ENCODE measurements around the gene KTN1. TPM values are rescaled to one million over a fixed set of nuclear protein-coding genes. Genes with fewer than 3 reads are reported as not detected.

The KTN1 gene
- total and polyA plus RNA-seq, 12 donors = 161 to 293 (median 247) TPM

DNA sequence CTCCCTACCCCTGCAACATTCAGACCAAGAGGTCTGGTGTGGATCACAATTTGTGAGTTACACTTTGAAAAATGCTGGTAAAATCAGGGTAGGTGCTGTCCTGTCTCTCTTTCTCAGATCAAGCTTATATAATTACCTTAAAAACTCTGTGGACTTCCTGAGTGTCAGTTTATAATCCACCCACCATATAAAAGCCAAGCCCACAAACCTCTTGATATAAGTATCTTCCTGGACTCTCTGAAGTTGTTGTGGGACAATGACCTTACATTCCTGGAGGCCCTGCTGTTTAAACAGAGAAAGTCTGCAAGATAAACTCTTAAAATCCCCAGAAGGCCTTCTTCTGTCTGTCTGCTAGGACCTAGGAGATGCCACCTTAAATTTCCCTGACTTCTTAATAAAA is 11.4 kb upstream of the KTN1 start:
- Histone ChIP-seq H3K36me3 (no peaks in the 10 kb centered on the region), H3K27me3 (no peaks in the 10 kb centered on the region), H3K4me3 (no peak overlapping the region), H3K4me1 (peaks cover 0 to 20% (median 0%) of the 10 kb centered on the region in 9 donors), H3K9me3 (no peaks in the 10 kb centered on the region), H3K27ac (no peak overlapping the region)
- intact Hi-C loops (cut with DNase I) = no loop called here
- DNase-seq (no peak), ATAC-seq (no peak)
- TF ChIP-seq, protein P1, sequence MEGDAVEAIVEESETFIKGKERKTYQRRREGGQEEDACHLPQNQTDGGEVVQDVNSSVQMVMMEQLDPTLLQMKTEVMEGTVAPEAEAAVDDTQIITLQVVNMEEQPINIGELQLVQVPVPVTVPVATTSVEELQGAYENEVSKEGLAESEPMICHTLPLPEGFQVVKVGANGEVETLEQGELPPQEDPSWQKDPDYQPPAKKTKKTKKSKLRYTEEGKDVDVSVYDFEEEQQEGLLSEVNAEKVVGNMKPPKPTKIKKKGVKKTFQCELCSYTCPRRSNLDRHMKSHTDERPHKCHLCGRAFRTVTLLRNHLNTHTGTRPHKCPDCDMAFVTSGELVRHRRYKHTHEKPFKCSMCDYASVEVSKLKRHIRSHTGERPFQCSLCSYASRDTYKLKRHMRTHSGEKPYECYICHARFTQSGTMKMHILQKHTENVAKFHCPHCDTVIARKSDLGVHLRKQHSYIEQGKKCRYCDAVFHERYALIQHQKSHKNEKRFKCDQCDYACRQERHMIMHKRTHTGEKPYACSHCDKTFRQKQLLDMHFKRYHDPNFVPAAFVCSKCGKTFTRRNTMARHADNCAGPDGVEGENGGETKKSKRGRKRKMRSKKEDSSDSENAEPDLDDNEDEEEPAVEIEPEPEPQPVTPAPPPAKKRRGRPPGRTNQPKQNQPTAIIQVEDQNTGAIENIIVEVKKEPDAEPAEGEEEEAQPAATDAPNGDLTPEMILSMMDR (IDR thresholded peaks at IDR 0.05) = no peak

DNA sequence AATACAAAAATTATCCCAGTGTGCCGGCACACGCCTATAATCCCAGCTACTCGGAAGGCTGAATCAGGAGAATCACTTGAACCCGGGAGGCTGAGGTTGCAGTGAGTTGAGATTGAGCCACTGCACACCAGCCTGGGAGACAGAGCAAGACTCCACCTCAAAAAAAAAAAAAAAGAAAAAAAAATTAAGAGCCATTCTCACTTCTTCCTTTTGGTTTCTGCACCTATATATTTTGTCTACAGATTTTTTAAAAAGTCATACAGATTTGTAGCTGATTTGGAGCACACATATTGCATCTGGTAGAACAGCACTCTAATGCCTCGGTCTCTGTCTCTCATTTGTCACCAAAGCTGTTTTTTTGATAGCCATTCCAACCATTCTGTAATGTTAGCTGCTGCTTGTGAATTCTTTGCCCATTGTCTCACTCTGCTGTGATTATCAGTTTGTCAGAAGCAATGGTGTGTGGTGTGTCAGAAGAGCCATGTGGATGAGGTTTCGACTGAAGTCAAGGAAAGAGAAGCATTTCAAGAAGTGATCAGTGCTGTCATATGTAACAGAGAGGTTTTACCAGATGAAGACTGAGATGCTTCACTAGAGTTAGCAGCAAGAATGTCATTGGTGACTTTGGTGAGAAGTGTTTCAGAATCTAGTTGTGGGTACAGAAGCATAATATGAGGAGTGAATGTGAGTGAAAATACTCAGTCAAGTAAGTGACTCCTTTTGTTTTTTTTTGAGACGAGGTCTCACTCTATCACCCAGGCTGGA is 8.7 kb upstream of the KTN1 start:
- WGBS, 2 donors = 83 to 89% methylated on average over 7 of the region's 7 CpGs
- H3K27me3 ChIP-seq = no peaks in the 10 kb centered on the region
- no peaks in the 10 kb centered on the region for H3K9me3 ChIP-seq
- H3K27ac ChIP-seq = no peak overlapping the region
- H3K4me1 ChIP-seq = peaks cover 0 to 20% (median 0%) of the 10 kb centered on the region in 9 donors
- TF ChIP-seq, protein P1 (IDR thresholded peaks at IDR 0.05) = no peak
- ATAC-seq (no peak), DNase-seq (no peak)
- no peaks in the 10 kb centered on the region for H3K36me3 ChIP-seq
- no peak overlapping the region for H3K4me3 ChIP-seq
- intact Hi-C loops (cut with DNase I) = loop anchor here in 5 of 10 donors (10.0 kb wide), 3 partner anchors 93 to 127 kb away; partner anchors contain the start of gene TBPL2 (in 2 of the 5)

DNA sequence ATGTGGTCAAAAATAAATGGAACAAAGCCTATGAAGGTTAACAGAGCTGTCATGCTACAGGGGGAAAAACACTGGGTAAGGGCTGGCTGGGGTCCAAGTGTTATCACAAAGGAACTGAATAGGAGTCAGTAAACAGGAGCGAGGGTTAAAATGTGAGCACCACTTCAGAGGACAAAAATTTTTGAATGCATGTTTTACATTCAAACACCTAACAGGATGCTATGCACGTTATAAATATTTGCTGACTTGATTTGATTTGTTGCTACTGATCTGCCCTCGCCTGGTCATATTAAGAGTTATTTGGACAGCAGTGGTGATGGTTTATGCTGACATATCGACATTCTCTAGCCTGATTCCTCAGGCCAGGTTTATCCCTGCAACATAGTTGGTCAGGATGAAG is 7.4 kb upstream of the KTN1 start:
- Histone ChIP-seq H3K9me3 (no peaks in the 10 kb centered on the region), H3K27me3 (no peaks in the 10 kb centered on the region), H3K4me1 (peaks cover 0 to 20% (median 0%) of the 10 kb centered on the region in 9 donors), H3K36me3 (peaks cover 0 to 8% (median 0%) of the 10 kb centered on the region in 9 donors), H3K4me3 (no peak overlapping the region), H3K27ac (peak overlapping the region in 1 of 10 donors; percentile 4)
- DNase-seq = peak in 1 of 2 donors; percentile 55
- ATAC-seq = peak in 6 of 8 donors; percentile 55 to 79 (median 74)
- intact Hi-C loops (cut with DNase I) = loop anchor here in 5 of 10 donors (10.0 kb wide), 3 partner anchors 92 to 128 kb away; partner anchors contain the start of gene TBPL2 (in 2 of the 5)
- TF ChIP-seq, protein P1 (IDR thresholded peaks at IDR 0.05) = peak in 1 of 9 donors; percentile 17
- 33 to 46% methylated on average over 4 of the region's 4 CpGs for WGBS, 2 donors

DNA sequence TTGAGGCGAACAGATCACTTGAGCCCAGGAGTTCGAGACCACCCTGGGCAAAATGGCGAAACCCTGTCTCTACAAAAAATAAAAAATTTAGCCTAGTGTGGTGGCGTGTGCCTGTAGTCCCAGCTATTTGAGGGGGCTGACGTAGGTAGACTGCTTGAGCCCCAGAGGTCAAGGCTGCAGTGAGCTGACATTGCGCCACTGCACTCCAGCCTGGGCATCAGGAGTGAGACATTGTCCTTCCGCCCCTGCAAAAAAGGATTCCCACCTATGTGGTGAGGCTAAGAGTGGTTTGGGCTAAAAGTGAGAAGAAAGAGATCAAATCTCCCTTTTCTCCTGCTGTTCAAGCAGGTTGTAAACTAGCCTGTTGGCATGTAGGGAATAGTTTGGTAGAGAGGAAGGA is 5.0 kb upstream of the KTN1 start:
- no peak overlapping the region for H3K4me3 ChIP-seq
- H3K36me3 ChIP-seq = peaks cover 0 to 8% (median 0%) of the 10 kb centered on the region in 9 donors
- TF ChIP-seq, protein P1 (IDR thresholded peaks at IDR 0.05) = no peak
- H3K27me3 ChIP-seq = no peaks in the 10 kb centered on the region
- intact Hi-C loops (cut with DNase I) = loop anchor here in 7 of 10 donors (5.0 to 10.0 kb wide), 4 partner anchors 90 to 130 kb away; partner anchors contain the start of gene TBPL2 (in 2 of the 7)
- H3K27ac ChIP-seq = no peak overlapping the region
- DNase-seq = no peak
- H3K4me1 ChIP-seq = peaks cover 0 to 30% (median 8%) of the 10 kb centered on the region in 9 donors
- H3K9me3 ChIP-seq = no peaks in the 10 kb centered on the region
- no peak for ATAC-seq
- WGBS, 2 donors = 96 to 98% methylated on average over 7 of the region's 7 CpGs
